Nephron (organoid): ENCODE measurements around the gene CHCHD6.

Experiments
- H3K27ac Mint-ChIP-seq, 3 experiments: 2 replicates each; pipeline ENCODE4 v1.8.0; 2020; ENCODE audit warnings: mixed read lengths in 3 of 3, mild to moderate bottlenecking in 2 of 3, moderate library complexity in 1 of 3
- H3K27me3 Mint-ChIP-seq: 2 replicates; pipeline ENCODE4 v1.8.0; 2021; ENCODE audit warnings: low read depth, mild to moderate bottlenecking, moderate library complexity, mixed read lengths
- H3K36me3 Mint-ChIP-seq: 2 replicates; pipeline ENCODE4 v1.8.0; 2020; ENCODE audit warnings: low read depth, mixed read lengths
- H3K4me1 Mint-ChIP-seq: 2 replicates; pipeline ENCODE4 v1.8.0; 2020; ENCODE audit warnings: mixed read lengths
- H3K4me3 Mint-ChIP-seq, 3 experiments: 2 replicates each; pipeline ENCODE4 v1.8.0; 2020; ENCODE audit warnings: mild to moderate bottlenecking in 3 of 3, mixed read lengths in 3 of 3, moderate library complexity in 2 of 3
- H3K9me3 Mint-ChIP-seq: 2 replicates; pipeline ENCODE4 v1.8.0; 2020; ENCODE audit warnings: mixed read lengths
- TF ChIP-seq, protein P1 (sequence below), 3 experiments: fragments of 200-600 bp; sonication (generic); IDR thresholded peaks; one replicate each; pipeline ENCODE4 v1.5.0; 2021; ENCODE audit warnings: antibody characterized with exemption in 3 of 3; ENCODE audit not compliant: unreplicated experiment in 3 of 3

Gene CHCHD6

DNA sequence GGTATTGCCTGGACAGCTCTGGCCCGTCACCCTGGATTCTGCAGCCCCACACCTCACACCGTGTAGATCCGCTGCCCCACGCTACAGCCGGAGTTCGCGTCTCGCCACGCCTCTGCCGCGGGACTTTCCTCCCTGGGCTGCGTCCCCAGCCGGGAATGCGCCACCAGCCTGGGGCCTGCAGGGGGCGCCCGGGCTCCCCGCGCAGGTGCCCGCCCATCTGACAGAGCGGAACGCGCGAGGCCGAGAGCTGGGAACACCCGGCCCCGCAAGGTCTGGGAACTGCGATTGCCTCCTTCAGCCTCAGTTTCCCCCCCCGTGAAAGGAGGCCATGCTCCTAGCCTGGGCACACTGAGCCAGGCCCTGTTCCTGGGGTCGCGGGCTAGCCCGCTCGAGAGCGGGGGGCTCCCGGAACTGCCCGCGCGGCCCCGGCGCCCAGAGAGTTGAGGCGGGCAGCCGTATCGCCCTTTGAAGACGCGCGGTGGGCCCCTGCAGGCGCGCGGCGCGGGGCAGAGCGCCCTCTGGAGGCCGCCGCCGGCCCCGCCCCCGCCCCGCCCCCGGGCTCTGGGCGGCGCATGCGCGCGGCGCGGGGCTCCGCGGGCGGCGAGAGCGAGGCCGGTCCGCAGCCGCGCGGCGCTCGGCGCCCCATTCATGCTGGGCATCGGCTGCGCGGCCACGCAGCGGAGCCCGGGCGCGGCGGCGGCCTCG lies 278.6 kb downstream of the CHCHD6 start, which contains the start of gene PLXNA1:
TSS of gene PLXNA1 (plus strand) at position 645 of the 705 bp plus-strand sequence. CDS start 5,479 bp downstream, outside the sequence.
- Mint-ChIP-seq H3K4me3 (peak within 1 kb of the TSS; percentile 75 to 85 (median 81)), H3K27me3 (peaks cover 36% of the 10 kb centered on the region)

DNA sequence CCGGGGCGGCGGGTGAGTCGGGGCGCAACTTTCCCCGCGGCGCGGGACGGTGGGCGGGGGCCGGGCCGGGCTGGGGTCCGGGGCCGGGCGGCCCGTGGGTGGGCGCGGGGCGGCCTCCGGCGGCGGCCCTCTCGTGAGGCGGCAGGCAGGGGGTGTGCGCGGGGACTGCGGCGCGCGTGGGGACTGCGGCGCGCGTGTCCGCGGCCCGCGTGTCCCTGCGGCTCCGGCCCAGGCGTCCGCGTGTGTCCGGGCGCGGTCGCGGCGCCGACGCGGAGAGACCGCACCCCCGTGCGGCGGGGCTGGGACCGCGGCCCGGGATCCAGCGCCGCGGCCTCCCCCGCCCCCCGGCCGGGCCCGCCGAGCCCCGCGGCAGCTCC lies 279.2 kb downstream of the CHCHD6 start:
- Mint-ChIP-seq H3K4me1 (peaks cover 12% of the 10 kb centered on the region), H3K27me3 (peaks cover 36% of the 10 kb centered on the region), H3K9me3 (peaks cover 3% of the 10 kb centered on the region), H3K4me3 (no peak overlapping the region), H3K36me3 (no peaks in the 10 kb centered on the region), H3K27ac (no peak overlapping the region)
- TF ChIP-seq, protein P1, sequence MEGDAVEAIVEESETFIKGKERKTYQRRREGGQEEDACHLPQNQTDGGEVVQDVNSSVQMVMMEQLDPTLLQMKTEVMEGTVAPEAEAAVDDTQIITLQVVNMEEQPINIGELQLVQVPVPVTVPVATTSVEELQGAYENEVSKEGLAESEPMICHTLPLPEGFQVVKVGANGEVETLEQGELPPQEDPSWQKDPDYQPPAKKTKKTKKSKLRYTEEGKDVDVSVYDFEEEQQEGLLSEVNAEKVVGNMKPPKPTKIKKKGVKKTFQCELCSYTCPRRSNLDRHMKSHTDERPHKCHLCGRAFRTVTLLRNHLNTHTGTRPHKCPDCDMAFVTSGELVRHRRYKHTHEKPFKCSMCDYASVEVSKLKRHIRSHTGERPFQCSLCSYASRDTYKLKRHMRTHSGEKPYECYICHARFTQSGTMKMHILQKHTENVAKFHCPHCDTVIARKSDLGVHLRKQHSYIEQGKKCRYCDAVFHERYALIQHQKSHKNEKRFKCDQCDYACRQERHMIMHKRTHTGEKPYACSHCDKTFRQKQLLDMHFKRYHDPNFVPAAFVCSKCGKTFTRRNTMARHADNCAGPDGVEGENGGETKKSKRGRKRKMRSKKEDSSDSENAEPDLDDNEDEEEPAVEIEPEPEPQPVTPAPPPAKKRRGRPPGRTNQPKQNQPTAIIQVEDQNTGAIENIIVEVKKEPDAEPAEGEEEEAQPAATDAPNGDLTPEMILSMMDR (IDR thresholded peaks at IDR 0.05; ENCODE audit: unreplicated experiment in 3 of 3), result no peak

More for the DNA sequence above, 278.6 kb downstream of the CHCHD6 start, which contains the start of gene PLXNA1:
- H3K4me1 Mint-ChIP-seq, result peaks cover 12% of the 10 kb centered on the region
- H3K36me3 Mint-ChIP-seq, result no peaks in the 10 kb centered on the region
- H3K27ac Mint-ChIP-seq, result no peak within 1 kb of the TSS
- H3K9me3 Mint-ChIP-seq, result peaks cover 3% of the 10 kb centered on the region
- TF ChIP-seq, protein P1 (IDR thresholded peaks at IDR 0.05; ENCODE audit: unreplicated experiment in 3 of 3), result peak; percentile 84 to 87 (median 86)

DNA sequence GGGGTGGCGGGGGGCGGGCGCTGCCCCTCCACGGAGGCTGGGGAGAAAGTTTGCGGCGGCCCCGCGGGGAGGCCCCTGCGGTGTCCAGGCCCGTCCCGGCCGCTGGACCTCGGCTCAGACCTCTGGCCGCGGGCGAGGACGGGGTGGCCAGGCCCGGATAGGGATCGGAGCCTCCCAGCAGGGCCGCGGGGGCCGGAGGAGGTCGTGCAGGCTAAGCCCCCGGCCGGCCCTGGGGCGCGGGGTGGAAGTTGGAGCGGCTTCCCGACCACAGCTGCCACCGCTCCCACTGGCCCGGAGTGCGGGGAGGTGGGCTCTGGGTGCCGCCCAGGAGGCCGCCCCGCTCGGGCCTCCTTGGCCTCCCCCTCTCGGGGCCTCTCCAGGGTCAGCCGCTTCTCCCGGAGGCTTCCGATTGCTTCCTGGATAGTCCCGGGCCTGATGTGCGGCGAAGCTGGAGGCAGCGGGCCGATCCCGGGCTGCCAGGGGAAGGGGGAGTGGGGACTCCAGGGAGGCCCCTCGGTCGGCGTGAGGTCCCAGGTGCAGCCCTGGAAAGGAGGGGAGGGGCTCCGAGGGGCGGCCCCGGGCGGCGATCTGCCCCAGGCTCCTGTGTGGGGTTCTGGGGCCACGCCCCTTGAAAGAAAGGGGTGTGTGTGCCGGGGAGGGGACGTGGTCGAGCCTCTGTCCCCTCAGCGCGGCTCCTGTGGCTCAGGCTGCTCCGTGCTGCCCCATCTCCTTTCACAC lies 279.8 kb downstream of the CHCHD6 start:
- peak overlapping the region; percentile 75 to 82 (median 79) for H3K4me3 Mint-ChIP-seq
- H3K27me3 Mint-ChIP-seq, result peaks cover 32% of the 10 kb centered on the region
- H3K36me3 Mint-ChIP-seq, result no peaks in the 10 kb centered on the region
- TF ChIP-seq, protein P1 (IDR thresholded peaks at IDR 0.05; ENCODE audit: unreplicated experiment in 3 of 3), result no peak
- H3K27ac Mint-ChIP-seq, result no peak overlapping the region
- H3K4me1 Mint-ChIP-seq, result peaks cover 12% of the 10 kb centered on the region
- H3K9me3 Mint-ChIP-seq, result no peaks in the 10 kb centered on the region

DNA sequence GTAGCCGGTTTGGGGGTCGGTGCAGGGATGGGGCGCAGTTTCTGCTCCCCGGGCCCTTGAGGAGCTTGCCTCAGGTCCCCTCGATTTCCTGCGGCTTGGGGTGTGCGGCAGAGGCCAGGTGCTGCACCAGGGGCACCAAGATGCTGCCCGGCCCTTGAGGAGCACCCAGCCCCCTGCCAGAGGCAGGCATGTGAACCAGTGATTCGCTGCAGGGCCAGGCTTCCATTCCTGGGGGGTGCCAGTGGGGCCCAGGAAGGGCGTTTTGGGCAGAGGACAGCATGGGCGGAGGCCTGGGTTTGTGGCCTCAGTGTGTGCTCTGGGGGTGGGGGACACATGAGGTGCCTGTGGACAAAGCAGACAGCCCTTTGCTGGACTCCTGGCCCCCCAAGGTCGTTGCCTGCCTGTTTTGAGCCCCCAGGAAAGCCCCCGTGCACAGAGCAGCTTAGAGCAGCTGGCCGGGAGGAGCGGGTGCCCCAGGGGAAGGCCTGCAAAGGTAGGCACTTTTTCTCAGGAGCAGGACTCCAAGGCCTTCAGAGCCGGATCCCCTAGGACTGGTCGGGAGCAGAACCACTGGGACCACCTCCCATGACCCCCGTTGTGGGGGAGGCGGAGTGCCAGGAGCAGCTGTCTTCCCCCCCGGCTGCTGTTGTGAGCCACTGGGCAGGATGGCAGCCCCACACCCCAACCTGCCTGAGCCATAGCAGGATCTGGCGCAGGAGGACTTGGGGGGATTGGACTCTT lies 280.5 kb downstream of the CHCHD6 start:
- no peak overlapping the region for H3K27ac Mint-ChIP-seq
- H3K4me1 Mint-ChIP-seq, result peaks cover 17% of the 10 kb centered on the region
- H3K36me3 Mint-ChIP-seq, result peaks cover 3% of the 10 kb centered on the region
- TF ChIP-seq, protein P1 (IDR thresholded peaks at IDR 0.05; ENCODE audit: unreplicated experiment in 3 of 3), result no peak
- H3K27me3 Mint-ChIP-seq, result peaks cover 27% of the 10 kb centered on the region
- H3K9me3 Mint-ChIP-seq, result no peaks in the 10 kb centered on the region
- peak overlapping the region; percentile 75 to 82 (median 79) for H3K4me3 Mint-ChIP-seq

DNA sequence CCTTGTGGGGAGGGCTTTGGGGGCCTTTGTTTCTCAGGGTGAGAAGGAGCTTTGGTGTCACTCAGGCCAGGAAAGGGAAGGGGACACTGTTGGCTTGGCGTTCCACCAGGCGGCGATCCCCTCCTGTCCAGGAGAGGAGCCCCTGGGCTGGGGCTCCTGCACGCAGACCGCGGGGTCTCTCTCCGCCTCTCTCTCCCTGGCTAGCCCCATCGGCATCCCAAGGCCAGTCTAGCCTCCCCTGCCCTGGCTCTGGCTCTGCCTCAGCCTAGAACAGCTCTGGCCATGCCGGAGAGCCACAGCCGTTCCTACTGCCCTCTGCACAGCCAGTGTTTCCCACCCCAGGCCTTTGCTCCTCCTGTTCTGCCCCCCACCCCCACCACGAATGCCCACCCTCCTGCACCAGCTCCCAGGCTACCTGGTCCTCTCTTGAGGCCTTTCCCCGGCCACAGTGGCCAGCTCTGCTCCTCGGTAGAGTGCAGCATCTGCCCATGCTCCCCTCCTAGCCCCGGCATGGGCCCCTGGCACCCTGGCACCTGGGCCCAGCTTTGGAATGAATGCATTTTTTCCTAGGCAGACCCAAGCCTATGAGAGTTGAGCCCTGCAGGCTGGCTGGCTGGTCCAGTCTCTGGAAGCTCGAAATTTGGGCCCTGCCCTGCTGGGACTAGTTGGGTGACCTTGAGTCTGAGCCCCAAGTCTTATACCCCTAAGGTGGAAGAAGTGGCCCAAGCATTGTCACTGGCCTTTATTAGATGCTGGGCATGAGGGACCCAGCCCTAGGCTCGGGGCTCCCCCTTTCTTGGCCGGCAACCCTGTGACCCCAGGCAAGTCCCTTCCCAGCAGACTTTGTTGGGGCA lies 281.3 kb downstream of the CHCHD6 start:
- peaks cover 17% of the 10 kb centered on the region for H3K4me1 Mint-ChIP-seq
- TF ChIP-seq, protein P1 (IDR thresholded peaks at IDR 0.05; ENCODE audit: unreplicated experiment in 3 of 3), result peak in 2 of 3 experiments; percentile 7 to 11
- H3K27me3 Mint-ChIP-seq, result peaks cover 19% of the 10 kb centered on the region
- H3K9me3 Mint-ChIP-seq, result no peaks in the 10 kb centered on the region
- H3K36me3 Mint-ChIP-seq, result peaks cover 3% of the 10 kb centered on the region
- no peak overlapping the region for H3K27ac Mint-ChIP-seq
- H3K4me3 Mint-ChIP-seq, result peak overlapping the region; percentile 75 to 82 (median 79)
